K562 (cell line): ENCODE data around the gene API5. TPM values are rescaled to one million over a fixed set of nuclear protein-coding genes. Genes with fewer than 3 reads are reported as not detected.

Experiments used
- DNMT1 ChIP-seq: fragments of 450-650 bp; IDR thresholded peaks from 2 replicates; pipeline ENCODE4 v1.6.1; 2016; ENCODE audit warnings: antibody characterized with exemption, mild to moderate bottlenecking
- GTF2A2 ChIP-seq: IDR thresholded peaks from 2 replicates; pipeline ENCODE4 v1.6.1; 2016; ENCODE audit warnings: mild to moderate bottlenecking, missing genetic modification characterization, missing compliant biosample characterization
- HIVEP1 ChIP-seq: fragments of 250-450 bp; sonication (Bioruptor Pico); IDR thresholded peaks from 2 replicates; pipeline ENCODE4 v1.4.0; 2020; ENCODE audit warnings: mild to moderate bottlenecking
- MCM7 ChIP-seq, 2 experiments: fragments of 450-650 bp; IDR thresholded peaks; 2 replicates each; pipeline ENCODE4 v1.6.1; 2016 to 2018
- XRCC3 ChIP-seq: fragments of 450-650 bp; IDR thresholded peaks from 2 replicates; pipeline ENCODE4 v1.6.1; 2017; ENCODE audit warnings: mild to moderate bottlenecking, moderate library complexity
- ZNF766 ChIP-seq: fragments of 200-800 bp; sonication (Bioruptor generic); conservative IDR thresholded peaks from 2 replicates; pipeline ENCODE4 v1.6.1; 2016; ENCODE audit warnings: missing genetic modification characterization, missing compliant biosample characterization
- polyA plus RNA-seq, 8 experiments: library from polyadenylated mRNA; depleted of rRNA in 4 of 8; stranded (reverse) in 5 of 8; unstranded in 3 of 8; fragments of >200 nt; fragmentation: Nextera tagmentation in 2 of 8; fragmentation: Illumina TruSeq in 1 of 8; extraction: Ambion mirVana in 2 of 8; extraction: Trizol in 1 of 8; gene quantifications; 2 replicates each; pipeline versions ENCODE4 v1.2.1 to v1.2.3, GENCODE V29; 2011 to 2014; ENCODE audit warnings: inconsistent platforms in 1 of 8, missing spikeins in 1 of 8
- total RNA-seq, 7 experiments: library from RNA; depleted of rRNA in 6 of 7; stranded (reverse); fragments of >200 nt in 6 of 7; fragmentation: Illumina TruSeq in 2 of 7; extraction: Trizol in 2 of 7; gene quantifications; 2 replicates each; pipeline versions ENCODE4 v1.2.1 to v1.2.3, GENCODE V29; 2011 to 2021; ENCODE audit warnings: low replicate concordance in 1 of 7
- TF ChIP-seq, protein P1 (sequence below): fragments of 200-400 bp; formaldehyde crosslinking; IDR thresholded peaks from 2 replicates; pipeline ENCODE4 v1.6.1; 2017; ENCODE audit warnings: mild to moderate bottlenecking, low read depth, low read length, moderate library complexity
- TF ChIP-seq, protein P2 (sequence below): fragments of 450-650 bp; IDR thresholded peaks from 2 replicates; pipeline ENCODE4 v1.6.1; 2016; ENCODE audit warnings: low read depth
- TF ChIP-seq, protein P3 (sequence below), 2 experiments: fragments of 150-350 bp in 1 of 2; IDR thresholded peaks; 2 replicates each; pipeline ENCODE4 v1.6.1; 2012 to 2016; ENCODE audit warnings: low read depth in 2 of 2, low read length in 2 of 2, mild to moderate bottlenecking in 1 of 2, moderate library complexity in 1 of 2
- TF ChIP-seq, protein P4 (sequence below): fragments of 250-450 bp; sonication (Bioruptor Pico); IDR thresholded peaks from 2 replicates; pipeline ENCODE4 v1.4.0; 2020; ENCODE audit warnings: mild to moderate bottlenecking, moderate library complexity

Gene API5
- total and polyA plus RNA-seq, 9 of the 15 experiments (the other 6 are each of a cell fraction or from before 2014, with no cell fraction given), result 59.8 to 146 (median 123) TPM

DNA sequence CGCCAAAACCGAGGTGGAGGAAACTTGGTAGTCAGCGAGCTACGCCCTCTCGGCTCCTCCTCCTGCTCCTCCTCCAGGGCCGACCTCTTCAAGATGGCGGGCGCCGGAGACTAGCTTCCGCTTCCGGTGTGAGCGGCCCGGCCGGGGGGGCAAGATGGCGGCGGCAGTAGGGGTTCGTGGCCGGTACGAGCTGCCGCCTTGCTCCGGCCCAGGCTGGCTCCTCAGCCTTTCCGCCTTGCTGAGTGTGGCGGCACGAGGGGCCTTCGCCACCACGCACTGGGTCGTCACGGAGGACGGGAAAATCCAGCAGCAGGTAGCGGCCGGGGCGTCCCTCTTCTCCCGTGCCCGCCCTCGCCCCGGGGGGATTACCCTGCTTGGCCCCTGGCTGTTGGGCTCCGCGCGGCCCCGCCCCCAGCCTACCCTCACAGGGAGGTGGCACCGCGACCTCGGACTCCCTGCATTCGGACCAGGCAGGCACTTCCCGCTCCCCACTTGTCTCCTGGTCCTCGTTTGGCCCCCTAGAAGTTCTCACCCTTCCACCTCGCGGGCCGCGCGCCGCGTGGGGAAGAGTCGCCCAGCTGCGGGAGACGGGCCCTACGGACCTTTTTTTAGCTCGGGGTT, 47.1 kb downstream of the API5 start, which contains the start of gene TTC17 (continued):
- TF ChIP-seq, protein P1, sequence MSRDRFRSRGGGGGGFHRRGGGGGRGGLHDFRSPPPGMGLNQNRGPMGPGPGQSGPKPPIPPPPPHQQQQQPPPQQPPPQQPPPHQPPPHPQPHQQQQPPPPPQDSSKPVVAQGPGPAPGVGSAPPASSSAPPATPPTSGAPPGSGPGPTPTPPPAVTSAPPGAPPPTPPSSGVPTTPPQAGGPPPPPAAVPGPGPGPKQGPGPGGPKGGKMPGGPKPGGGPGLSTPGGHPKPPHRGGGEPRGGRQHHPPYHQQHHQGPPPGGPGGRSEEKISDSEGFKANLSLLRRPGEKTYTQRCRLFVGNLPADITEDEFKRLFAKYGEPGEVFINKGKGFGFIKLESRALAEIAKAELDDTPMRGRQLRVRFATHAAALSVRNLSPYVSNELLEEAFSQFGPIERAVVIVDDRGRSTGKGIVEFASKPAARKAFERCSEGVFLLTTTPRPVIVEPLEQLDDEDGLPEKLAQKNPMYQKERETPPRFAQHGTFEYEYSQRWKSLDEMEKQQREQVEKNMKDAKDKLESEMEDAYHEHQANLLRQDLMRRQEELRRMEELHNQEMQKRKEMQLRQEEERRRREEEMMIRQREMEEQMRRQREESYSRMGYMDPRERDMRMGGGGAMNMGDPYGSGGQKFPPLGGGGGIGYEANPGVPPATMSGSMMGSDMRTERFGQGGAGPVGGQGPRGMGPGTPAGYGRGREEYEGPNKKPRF, result no peak
- TF ChIP-seq XRCC3 (no peak), ZNF766 (CRISPR knock-in tag) (peak; percentile 37; the same call in 1 of the 2 replicates), MCM7 (IDR thresholded peaks at IDR 0.05) (no peak), DNMT1 (no peak), GTF2A2 (tag) (peak; percentile 52; the same call in 1 of the 2 replicates), HIVEP1 (CRISPR knock-in tag) (no peak)
- TF ChIP-seq, protein P2, sequence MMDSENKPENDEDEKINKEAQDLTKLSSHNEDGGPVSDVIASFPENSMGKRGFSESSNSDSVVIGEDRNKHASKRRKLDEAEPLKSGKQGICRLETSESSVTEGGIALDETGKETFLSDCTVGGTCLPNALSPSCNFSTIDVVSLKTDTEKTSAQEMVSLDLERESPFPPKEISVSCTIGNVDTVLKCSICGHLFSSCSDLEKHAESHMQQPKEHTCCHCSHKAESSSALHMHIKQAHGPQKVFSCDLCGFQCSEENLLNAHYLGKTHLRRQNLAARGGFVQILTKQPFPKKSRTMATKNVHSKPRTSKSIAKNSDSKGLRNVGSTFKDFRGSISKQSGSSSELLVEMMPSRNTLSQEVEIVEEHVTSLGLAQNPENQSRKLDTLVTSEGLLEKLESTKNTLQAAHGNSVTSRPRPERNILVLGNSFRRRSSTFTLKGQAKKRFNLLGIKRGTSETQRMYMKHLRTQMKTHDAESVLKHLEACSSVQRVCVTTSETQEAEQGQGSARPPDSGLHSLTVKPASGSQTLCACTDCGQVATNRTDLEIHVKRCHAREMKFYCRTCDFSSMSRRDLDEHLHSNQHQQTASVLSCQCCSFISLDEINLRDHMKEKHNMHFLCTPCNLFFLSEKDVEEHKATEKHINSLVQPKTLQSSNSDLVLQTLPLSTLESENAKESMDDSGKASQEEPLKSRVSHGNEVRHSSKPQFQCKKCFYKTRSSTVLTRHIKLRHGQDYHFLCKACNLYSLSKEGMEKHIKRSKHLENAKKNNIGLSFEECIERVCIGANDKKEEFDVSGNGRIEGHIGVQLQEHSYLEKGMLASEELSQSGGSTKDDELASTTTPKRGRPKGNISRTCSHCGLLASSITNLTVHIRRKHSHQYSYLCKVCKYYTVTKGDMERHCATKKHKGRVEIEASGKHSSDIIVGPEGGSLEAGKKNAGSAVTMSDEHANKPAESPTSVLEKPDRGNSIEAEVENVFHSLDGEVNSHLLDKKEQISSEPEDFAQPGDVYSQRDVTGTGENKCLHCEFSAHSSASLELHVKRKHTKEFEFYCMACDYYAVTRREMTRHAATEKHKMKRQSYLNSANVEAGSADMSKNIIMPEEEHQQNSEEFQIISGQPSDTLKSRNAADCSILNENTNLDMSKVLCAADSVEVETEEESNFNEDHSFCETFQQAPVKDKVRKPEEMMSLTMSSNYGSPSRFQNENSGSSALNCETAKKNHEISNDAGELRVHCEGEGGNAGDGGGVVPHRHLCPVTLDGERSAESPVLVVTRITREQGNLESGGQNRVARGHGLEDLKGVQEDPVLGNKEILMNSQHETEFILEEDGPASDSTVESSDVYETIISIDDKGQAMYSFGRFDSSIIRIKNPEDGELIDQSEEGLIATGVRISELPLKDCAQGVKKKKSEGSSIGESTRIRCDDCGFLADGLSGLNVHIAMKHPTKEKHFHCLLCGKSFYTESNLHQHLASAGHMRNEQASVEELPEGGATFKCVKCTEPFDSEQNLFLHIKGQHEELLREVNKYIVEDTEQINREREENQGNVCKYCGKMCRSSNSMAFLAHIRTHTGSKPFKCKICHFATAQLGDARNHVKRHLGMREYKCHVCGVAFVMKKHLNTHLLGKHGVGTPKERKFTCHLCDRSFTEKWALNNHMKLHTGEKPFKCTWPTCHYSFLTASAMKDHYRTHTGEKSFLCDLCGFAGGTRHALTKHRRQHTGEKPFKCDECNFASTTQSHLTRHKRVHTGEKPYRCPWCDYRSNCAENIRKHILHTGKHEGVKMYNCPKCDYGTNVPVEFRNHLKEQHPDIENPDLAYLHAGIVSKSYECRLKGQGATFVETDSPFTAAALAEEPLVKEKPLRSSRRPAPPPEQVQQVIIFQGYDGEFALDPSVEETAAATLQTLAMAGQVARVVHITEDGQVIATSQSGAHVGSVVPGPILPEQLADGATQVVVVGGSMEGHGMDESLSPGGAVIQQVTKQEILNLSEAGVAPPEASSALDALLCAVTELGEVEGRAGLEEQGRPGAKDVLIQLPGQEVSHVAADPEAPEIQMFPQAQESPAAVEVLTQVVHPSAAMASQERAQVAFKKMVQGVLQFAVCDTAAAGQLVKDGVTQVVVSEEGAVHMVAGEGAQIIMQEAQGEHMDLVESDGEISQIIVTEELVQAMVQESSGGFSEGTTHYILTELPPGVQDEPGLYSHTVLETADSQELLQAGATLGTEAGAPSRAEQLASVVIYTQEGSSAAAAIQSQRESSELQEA, result no peak
- TF ChIP-seq, protein P3, sequence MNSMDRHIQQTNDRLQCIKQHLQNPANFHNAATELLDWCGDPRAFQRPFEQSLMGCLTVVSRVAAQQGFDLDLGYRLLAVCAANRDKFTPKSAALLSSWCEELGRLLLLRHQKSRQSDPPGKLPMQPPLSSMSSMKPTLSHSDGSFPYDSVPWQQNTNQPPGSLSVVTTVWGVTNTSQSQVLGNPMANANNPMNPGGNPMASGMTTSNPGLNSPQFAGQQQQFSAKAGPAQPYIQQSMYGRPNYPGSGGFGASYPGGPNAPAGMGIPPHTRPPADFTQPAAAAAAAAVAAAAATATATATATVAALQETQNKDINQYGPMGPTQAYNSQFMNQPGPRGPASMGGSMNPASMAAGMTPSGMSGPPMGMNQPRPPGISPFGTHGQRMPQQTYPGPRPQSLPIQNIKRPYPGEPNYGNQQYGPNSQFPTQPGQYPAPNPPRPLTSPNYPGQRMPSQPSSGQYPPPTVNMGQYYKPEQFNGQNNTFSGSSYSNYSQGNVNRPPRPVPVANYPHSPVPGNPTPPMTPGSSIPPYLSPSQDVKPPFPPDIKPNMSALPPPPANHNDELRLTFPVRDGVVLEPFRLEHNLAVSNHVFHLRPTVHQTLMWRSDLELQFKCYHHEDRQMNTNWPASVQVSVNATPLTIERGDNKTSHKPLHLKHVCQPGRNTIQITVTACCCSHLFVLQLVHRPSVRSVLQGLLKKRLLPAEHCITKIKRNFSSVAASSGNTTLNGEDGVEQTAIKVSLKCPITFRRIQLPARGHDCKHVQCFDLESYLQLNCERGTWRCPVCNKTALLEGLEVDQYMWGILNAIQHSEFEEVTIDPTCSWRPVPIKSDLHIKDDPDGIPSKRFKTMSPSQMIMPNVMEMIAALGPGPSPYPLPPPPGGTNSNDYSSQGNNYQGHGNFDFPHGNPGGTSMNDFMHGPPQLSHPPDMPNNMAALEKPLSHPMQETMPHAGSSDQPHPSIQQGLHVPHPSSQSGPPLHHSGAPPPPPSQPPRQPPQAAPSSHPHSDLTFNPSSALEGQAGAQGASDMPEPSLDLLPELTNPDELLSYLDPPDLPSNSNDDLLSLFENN (IDR thresholded peaks at IDR 0.05; ENCODE audit: low read depth in 2 of 2, low read length in 2 of 2), result no peak; a peak in 1 of 4 replicates
- TF ChIP-seq, protein P4, sequence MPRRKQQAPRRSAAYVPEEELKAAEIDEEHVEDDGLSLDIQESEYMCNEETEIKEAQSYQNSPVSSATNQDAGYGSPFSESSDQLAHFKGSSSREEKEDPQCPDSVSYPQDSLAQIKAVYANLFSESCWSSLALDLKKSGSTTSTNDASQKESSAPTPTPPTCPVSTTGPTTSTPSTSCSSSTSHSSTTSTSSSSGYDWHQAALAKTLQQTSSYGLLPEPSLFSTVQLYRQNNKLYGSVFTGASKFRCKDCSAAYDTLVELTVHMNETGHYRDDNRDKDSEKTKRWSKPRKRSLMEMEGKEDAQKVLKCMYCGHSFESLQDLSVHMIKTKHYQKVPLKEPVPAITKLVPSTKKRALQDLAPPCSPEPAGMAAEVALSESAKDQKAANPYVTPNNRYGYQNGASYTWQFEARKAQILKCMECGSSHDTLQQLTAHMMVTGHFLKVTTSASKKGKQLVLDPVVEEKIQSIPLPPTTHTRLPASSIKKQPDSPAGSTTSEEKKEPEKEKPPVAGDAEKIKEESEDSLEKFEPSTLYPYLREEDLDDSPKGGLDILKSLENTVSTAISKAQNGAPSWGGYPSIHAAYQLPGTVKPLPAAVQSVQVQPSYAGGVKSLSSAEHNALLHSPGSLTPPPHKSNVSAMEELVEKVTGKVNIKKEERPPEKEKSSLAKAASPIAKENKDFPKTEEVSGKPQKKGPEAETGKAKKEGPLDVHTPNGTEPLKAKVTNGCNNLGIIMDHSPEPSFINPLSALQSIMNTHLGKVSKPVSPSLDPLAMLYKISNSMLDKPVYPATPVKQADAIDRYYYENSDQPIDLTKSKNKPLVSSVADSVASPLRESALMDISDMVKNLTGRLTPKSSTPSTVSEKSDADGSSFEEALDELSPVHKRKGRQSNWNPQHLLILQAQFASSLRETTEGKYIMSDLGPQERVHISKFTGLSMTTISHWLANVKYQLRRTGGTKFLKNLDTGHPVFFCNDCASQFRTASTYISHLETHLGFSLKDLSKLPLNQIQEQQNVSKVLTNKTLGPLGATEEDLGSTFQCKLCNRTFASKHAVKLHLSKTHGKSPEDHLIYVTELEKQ (CRISPR knock-in tag), result no peak
